Panc1 (cell line): Measurements from ENCODE around the gene PPDPF. TPM values are rescaled to one million over a fixed set of nuclear protein-coding genes. Genes with fewer than 3 reads are reported as not detected.

Experiments
- ATAC-seq: fragments of 200-7000 bp; cut with Tn5 transposase; 2 replicates; pipeline ENCODE4 v1.9.1; 2020; ENCODE audit warnings: mild to moderate bottlenecking, moderate library complexity
- BruUV-seq: library from RNA; stranded (reverse); fragments of 400-500 nt; replicated peaks from 2 replicates; lab custom pipeline; 2021; lab: Mats Ljungman, UMichigan
- CTCF ChIA-PET: fragments of 300-600 bp; sonication (Branson Sonifier 250); formaldehyde crosslinking; loops from one replicate; lab custom pipeline; 2022; ENCODE audit warnings: antibody characterized with exemption; lab: Charles Lee
- POLR2A ChIA-PET: fragments of 300-600 bp; sonication (Branson Sonifier 250); formaldehyde crosslinking; loops from one replicate; lab custom pipeline; 2022; ENCODE audit warnings: antibody characterized with exemption; lab: Charles Lee
- DNase-seq: peaks from one replicate; pipeline ENCODE4 v3.0.0-alpha.2; 2010; ENCODE audit warnings: low read depth, low spot score
- H3K27ac ChIP-seq: 2 replicates; pipeline ENCODE4 v1.5.1; 2011; ENCODE audit warnings: mild to moderate bottlenecking, low read length, inconsistent platforms
- H3K27me3 ChIP-seq: fragments of 200-500 bp; sonication (Bioruptor generic); 2 replicates; pipeline ENCODE4 v1.6.0; 2014; ENCODE audit warnings: low read length, inconsistent platforms; ENCODE audit not compliant: control insufficient read depth, insufficient read depth
- H3K36me3 ChIP-seq: fragments of 200-500 bp; sonication (Bioruptor generic); 2 replicates; pipeline ENCODE4 v1.5.1; 2014; ENCODE audit warnings: inconsistent platforms, mild to moderate bottlenecking, low read length, moderate library complexity; ENCODE audit not compliant: control insufficient read depth, insufficient read depth
- H3K4me1 ChIP-seq: 2 replicates; pipeline ENCODE4 v1.5.1; 2011; ENCODE audit warnings: inconsistent platforms, mild to moderate bottlenecking, low read length, moderate library complexity; ENCODE audit not compliant: control insufficient read depth, insufficient read depth
- H3K4me3 ChIP-seq, 2 experiments: 2 replicates each; pipeline ENCODE4 v1.5.1; 2011 to 2012; ENCODE audit warnings: low read depth in 2 of 2, low read length in 2 of 2, mild to moderate bottlenecking in 2 of 2, inconsistent platforms in 1 of 2, moderate library complexity in 1 of 2
- H3K9me3 ChIP-seq: fragments of 200-500 bp; sonication (Bioruptor generic); 2 replicates; pipeline ENCODE4 v1.5.1; 2014; ENCODE audit warnings: low read depth, mild to moderate bottlenecking, inconsistent platforms, low read length, moderate library complexity; ENCODE audit not compliant: control insufficient read depth, insufficient read depth
- CTCF ChIP-seq: fragments of 450-650 bp; IDR thresholded peaks from 2 replicates; pipeline ENCODE4 v1.5.1; 2017; ENCODE audit warnings: mild to moderate bottlenecking
- POLR2AphosphoS5 ChIP-seq: IDR thresholded peaks from 2 replicates; pipeline ENCODE4 v1.6.1; 2012; ENCODE audit warnings: mild to moderate bottlenecking, low read depth, low read length, moderate library complexity
- REST ChIP-seq, 2 experiments: IDR thresholded peaks; 2 replicates each; pipeline ENCODE4 v1.6.1; 2011 to 2012; ENCODE audit warnings: low read depth in 2 of 2, control low read depth in 1 of 2, low read length in 1 of 2, mild to moderate bottlenecking in 1 of 2, moderate library complexity in 1 of 2; ENCODE audit not compliant: insufficient read depth in 1 of 2
- SIN3A ChIP-seq: IDR thresholded peaks from 2 replicates; pipeline ENCODE4 v1.6.1; 2012; ENCODE audit warnings: low read depth, mild to moderate bottlenecking, low read length, moderate library complexity, borderline replicate concordance; ENCODE audit not compliant: insufficient read depth
- TCF7L2 ChIP-seq: IDR thresholded peaks from 2 replicates; pipeline ENCODE4 v1.6.1; 2011; ENCODE audit warnings: mild to moderate bottlenecking, low read depth, low read length, inconsistent platforms
- in situ Hi-C: cut with HindIII; loops from 2 replicates; pipeline ENCODE4 v1.10.0; 2016; ENCODE audit warnings: low sequenced_read_pairs, low pct_unique_long_range_greater_than_20kb
- intact Hi-C: fragments of 100-400 bp; cut with micrococcal nuclease; formaldehyde crosslinking; loops from one replicate; pipeline ENCODE4 v1.10.0; 2022; ENCODE audit not compliant: unreplicated experiment
- total RNA-seq: library from RNA; stranded (reverse); gene quantifications from one replicate; pipeline ENCODE4 v1.2.1, GENCODE V29; 2021; ENCODE audit not compliant: unreplicated experiment

The PPDPF gene
- total RNA-seq, 1 experiment from 2014 or later, result 241 TPM

- TF ChIP-seq REST (IDR thresholded peaks at IDR 0.05; ENCODE audit: insufficient read depth in 1 of 2, low read depth in 2 of 2, low read length in 1 of 2) (no peak), TCF7L2 (no peak), SIN3A (no peak), POLR2AphosphoS5 (no peak), CTCF (no peak)
- no peaks in the 10 kb centered on the region for H3K27me3 ChIP-seq
- no peak for DNase-seq
- H3K27ac ChIP-seq, result no peak overlapping the region
- ATAC-seq, result 0 out of 2 replicates have a peak, but pooled peaks have one; percentile 22
- POLR2A ChIA-PET, result no interaction called here
- H3K4me3 ChIP-seq, result no peak overlapping the region
- no TSS peak for BruUV-seq
- in situ Hi-C loops, result no loop called here
- peaks cover 10% of the 10 kb centered on the region; the same call in 1 of the 2 replicates for H3K4me1 ChIP-seq
- intact Hi-C loops, result no loop called here
- CTCF ChIA-PET, result interaction anchor here (0.5 kb wide), 1 partner anchor 557 kb away, joined by 6 read pairs; no protein-coding TSS in a partner anchor
- no peaks in the 10 kb centered on the region for H3K36me3 ChIP-seq
- H3K9me3 ChIP-seq, result no peaks in the 10 kb centered on the region
Observed at GRCh38 chr20:63544958-63545516, 24.5 kb downstream of the PPDPF start.

- H3K27ac ChIP-seq, result no peak overlapping the region
- POLR2A ChIA-PET, result interaction anchor here (0.5 kb wide), 1 partner anchor 18 kb away, joined by 4 read pairs; no protein-coding TSS in a partner anchor
- DNase-seq, result no peak
- ATAC-seq, result no peak
- H3K9me3 ChIP-seq, result no peaks in the 10 kb centered on the region
- TF ChIP-seq TCF7L2 (no peak), POLR2AphosphoS5 (no peak), SIN3A (no peak), REST (IDR thresholded peaks at IDR 0.05; ENCODE audit: insufficient read depth in 1 of 2, low read depth in 2 of 2, low read length in 1 of 2) (no peak), CTCF (no peak)
- no TSS peak for BruUV-seq
- no peak overlapping the region for H3K4me3 ChIP-seq
- in situ Hi-C loops, result no loop called here
- intact Hi-C loops, result no loop called here
- CTCF ChIA-PET, result no interaction called here
- H3K27me3 ChIP-seq, result no peaks in the 10 kb centered on the region
- H3K4me1 ChIP-seq, result peaks cover 10% of the 10 kb centered on the region; the same call in 1 of the 2 replicates
- no peaks in the 10 kb centered on the region for H3K36me3 ChIP-seq
Observed at GRCh38 chr20:63545814-63546213, 25.2 kb downstream of the PPDPF start.
